ENCODE measurements around the gene ZNF334.
A peak's percentile ranks its signal among the peaks of the same experiment; 100 is the strongest.

Gene ZNF334

GRCh38 chr20:46487628-46488027 is 25.7 kb downstream of the ZNF334 start:
- no peak for DNase-seq

- DNase-seq: no peak
Measured at GRCh38 chr20:46485431-46485830, 27.9 kb downstream of the ZNF334 start.

- no peak for DNase-seq
Measured at GRCh38 chr20:46484954-46485353, 28.4 kb downstream of the ZNF334 start.

GRCh38 chr20:46483879-46484278 is 29.5 kb downstream of the ZNF334 start:
- no peak for DNase-seq

GRCh38 chr20:46482864-46483263 is 30.5 kb downstream of the ZNF334 start:
- DNase-seq: no peak

- DNase-seq: no peak
Measured at GRCh38 chr20:46477640-46478039, 35.7 kb downstream of the ZNF334 start.

GRCh38 chr20:46477225-46477624 is 36.1 kb downstream of the ZNF334 start:
- DNase-seq: no peak

GRCh38 chr20:46468508-46468907 is 44.9 kb downstream of the ZNF334 start:
- no peak for DNase-seq

- no peak for DNase-seq
Measured at GRCh38 chr20:46464451-46464850, 48.9 kb downstream of the ZNF334 start.

GRCh38 chr20:46463852-46464251 is 49.5 kb downstream of the ZNF334 start:
- DNase-seq: no peak

GRCh38 chr20:46461808-46462207 is 51.6 kb downstream of the ZNF334 start:
- no peak for DNase-seq

- DNase-seq: peak; percentile 72
Measured at GRCh38 chr20:46458866-46459750, 54.3 kb downstream of the ZNF334 start.

- DNase-seq: no peak
Measured at GRCh38 chr20:46456255-46457028, 56.9 kb downstream of the ZNF334 start.

GRCh38 chr20:46455729-46456128 is 57.6 kb downstream of the ZNF334 start:
- DNase-seq: no peak
